Endothelial cell of umbilical vein (primary cell): ENCODE data around the gene DOCK7. TPM values are rescaled to one million over a fixed set of nuclear protein-coding genes. Genes with fewer than 3 reads are reported as not detected.
"Not testable (repeated sequence)": the region's sequence is repeated elsewhere in the genome, so short reads cannot be mapped to it uniquely, and the experiment has no call there.

Experiments
- BruUV-seq: library from RNA; stranded (reverse); fragments of 400-500 nt; replicated peaks from 2 replicates; lab custom pipeline; 2021; lab: Mats Ljungman, UMichigan
- CTCF ChIA-PET: fragments of 300-600, 350-600 bp; sonication (Branson Sonifier 250); formaldehyde crosslinking; loops from one replicate; lab custom pipeline; 2021; ENCODE audit warnings: antibody characterized with exemption, inconsistent platforms; lab: Charles Lee
- POLR2A ChIA-PET: fragments of 300-600, 350-600 bp; sonication (Branson Sonifier 250); formaldehyde crosslinking; loops from one replicate; lab custom pipeline; 2021; ENCODE audit warnings: antibody characterized with exemption, inconsistent platforms; lab: Charles Lee
- DNase-seq: peaks from one replicate; pipeline ENCODE4 v3.0.0-alpha.2; 2011; ENCODE audit warnings: low read depth, low spot score
- FAIRE-seq: peaks from 2 replicates; lab custom pipeline; 2011; peaks lifted over from hg19 to GRCh38; lab: Jason Lieb, UNC
- H2AFZ ChIP-seq: 2 replicates; pipeline ENCODE4 v1.6.0; 2012; ENCODE audit warnings: low read depth, low read length, control low read depth, inconsistent platforms
- H3K27ac ChIP-seq: 2 replicates; pipeline ENCODE4 v1.5.1; 2011; ENCODE audit warnings: low read depth, mild to moderate bottlenecking, control low read depth, low read length, moderate library complexity; ENCODE audit not compliant: insufficient read depth
- H3K27me3 ChIP-seq, 2 experiments: 2 replicates each; pipeline versions ENCODE4 v1.6.0 to v1.6.1; 2011; ENCODE audit warnings: low read length in 2 of 2, mixed read lengths in 1 of 2; ENCODE audit not compliant: control insufficient read depth in 2 of 2, insufficient read depth in 2 of 2
- H3K36me3 ChIP-seq, 2 experiments: 2 replicates in 1 of 2; 3 replicates in 1 of 2; pipeline ENCODE4 v1.5.1; 2011; ENCODE audit warnings: low read length in 2 of 2, mild to moderate bottlenecking in 1 of 2, moderate library complexity in 1 of 2; ENCODE audit not compliant: control insufficient read depth in 2 of 2, insufficient read depth in 2 of 2; ENCODE audit errors: extremely low read depth in 1 of 2
- H3K4me1 ChIP-seq: 3 replicates; pipeline ENCODE4 v1.5.1; 2011; ENCODE audit warnings: mild to moderate bottlenecking, low read length; ENCODE audit not compliant: control insufficient read depth, insufficient read depth; ENCODE audit errors: extremely low read depth
- H3K4me2 ChIP-seq: 2 replicates; pipeline ENCODE4 v1.6.1; 2011; ENCODE audit warnings: low read length, control low read depth, mixed read lengths; ENCODE audit not compliant: insufficient read depth
- H3K4me3 ChIP-seq, 3 experiments: fragments of 200-600 bp in 1 of 3; sonication (generic), shearing (Covaris generic) in 1 of 3; replicated peaks in 1 of 3; 2 replicates each; pipeline ENCODE4 v1.5.1; 2011 to 2016; ENCODE audit warnings: control low read depth in 3 of 3, low read length in 3 of 3, mild to moderate bottlenecking in 2 of 3, inconsistent platforms in 1 of 3, low read depth in 1 of 3, moderate library complexity in 1 of 3; ENCODE audit not compliant: insufficient read depth in 1 of 3
- H3K79me2 ChIP-seq: 2 replicates; pipeline ENCODE4 v1.6.0; 2012; ENCODE audit warnings: low read length, inconsistent platforms; ENCODE audit not compliant: control insufficient read depth, insufficient read depth
- H3K9ac ChIP-seq: replicated peaks from 2 replicates; pipeline ENCODE3; 2011; ENCODE audit warnings: low read length, control low read depth; ENCODE audit not compliant: insufficient read depth; ENCODE audit errors: extremely low read depth
- H3K9me1 ChIP-seq: replicated peaks from 3 replicates; pipeline ENCODE4 v1.6.0; 2011; ENCODE audit warnings: mild to moderate bottlenecking, low read length; ENCODE audit not compliant: control insufficient read depth, insufficient read depth; ENCODE audit errors: extremely low read depth
- H3K9me3 ChIP-seq: replicated peaks from 2 replicates; pipeline ENCODE4 v1.5.1; 2012; ENCODE audit warnings: low read length, inconsistent platforms; ENCODE audit not compliant: control insufficient read depth, insufficient read depth
- H4K20me1 ChIP-seq: replicated peaks from 2 replicates; pipeline ENCODE3; 2011; ENCODE audit warnings: mild to moderate bottlenecking, low read length; ENCODE audit not compliant: control insufficient read depth, insufficient read depth; ENCODE audit errors: extremely low read depth
- EZH2 ChIP-seq: IDR thresholded peaks from 2 replicates; pipeline ENCODE4 v1.6.1; 2012; ENCODE audit warnings: borderline replicate concordance, low read depth, mild to moderate bottlenecking, moderate library complexity, low read length, inconsistent platforms; ENCODE audit not compliant: severe bottlenecking
- FOS ChIP-seq: IDR thresholded peaks from 2 replicates; pipeline ENCODE4 v1.6.1; 2011; ENCODE audit warnings: mild to moderate bottlenecking, low read length, moderate library complexity, borderline replicate concordance; ENCODE audit not compliant: insufficient read depth
- GATA2 ChIP-seq: IDR thresholded peaks from 2 replicates; pipeline ENCODE4 v1.7.0; 2011; ENCODE audit warnings: low read depth, mild to moderate bottlenecking, moderate library complexity, mixed read lengths, low read length; ENCODE audit not compliant: insufficient read length, insufficient read depth
- JUN ChIP-seq: IDR thresholded peaks from 2 replicates; pipeline ENCODE4 v1.6.1; 2011; ENCODE audit warnings: borderline replicate concordance, low read depth; ENCODE audit not compliant: insufficient read length, insufficient read depth
- MYC ChIP-seq: IDR thresholded peaks from one replicate; pipeline ENCODE4 v1.6.1; 2011; ENCODE audit warnings: mild to moderate bottlenecking, low read depth, low read length
- POLR2A ChIP-seq: IDR thresholded peaks from 2 replicates; pipeline ENCODE4 v1.6.1; 2012; ENCODE audit warnings: low read depth, mild to moderate bottlenecking, control low read depth, low read length
- POLR2AphosphoS5 ChIP-seq: IDR thresholded peaks from 2 replicates; pipeline ENCODE4 v1.6.1; 2012; ENCODE audit warnings: low read depth, mild to moderate bottlenecking, control low read depth, low read length, moderate library complexity; ENCODE audit not compliant: insufficient read depth
- dilution Hi-C: fragments of 300-500 bp; cut with MboI; formaldehyde crosslinking; loops from one replicate; pipeline ENCODE4 v1.15.0; 2019; ENCODE audit warnings: low sequenced_read_pairs; ENCODE audit not compliant: extremely low pct_ligation_motif_present
- intact Hi-C: fragments of 100-400 bp; cut with micrococcal nuclease; formaldehyde crosslinking; loops from one replicate; pipeline ENCODE4 v1.10.0; 2022
- polyA plus RNA-seq, 4 experiments: library from polyadenylated mRNA; depleted of rRNA in 3 of 4; stranded (reverse) in 3 of 4; unstranded in 1 of 4; fragments of >200 nt; gene quantifications; 2 replicates each; pipeline versions ENCODE4 v1.2.1 to v1.2.3, GENCODE V29; 2011 to 2012; ENCODE audit warnings: missing spikeins in 1 of 4
- total RNA-seq: library from RNA; stranded (reverse); gene quantifications from 2 replicates; pipeline ENCODE4 v1.2.3, GENCODE V29; 2021
- TF ChIP-seq, protein P1 (sequence below): IDR thresholded peaks from 2 replicates; pipeline ENCODE4 v1.6.1; 2011; ENCODE audit not compliant: insufficient read depth, insufficient read length
- TF ChIP-seq, protein P2 (sequence below), 2 donors: IDR thresholded peaks; 1 replicate in 1 of 2; 2 replicates in 1 of 2; pipeline ENCODE4 v1.5.1; 2011; ENCODE audit warnings: low read length in 2 of 2, mild to moderate bottlenecking in 2 of 2, moderate library complexity in 2 of 2, control low read depth in 1 of 2, inconsistent platforms in 1 of 2, low read depth in 1 of 2; ENCODE audit not compliant: insufficient read depth in 1 of 2; ENCODE audit errors: extremely low read depth in 1 of 2

Gene DOCK7
- total and polyA plus RNA-seq, 2 donors (not counting 3 experiments of a cell fraction or from before 2014, with no cell fraction given): 9.4 to 31.9 TPM

DNA sequence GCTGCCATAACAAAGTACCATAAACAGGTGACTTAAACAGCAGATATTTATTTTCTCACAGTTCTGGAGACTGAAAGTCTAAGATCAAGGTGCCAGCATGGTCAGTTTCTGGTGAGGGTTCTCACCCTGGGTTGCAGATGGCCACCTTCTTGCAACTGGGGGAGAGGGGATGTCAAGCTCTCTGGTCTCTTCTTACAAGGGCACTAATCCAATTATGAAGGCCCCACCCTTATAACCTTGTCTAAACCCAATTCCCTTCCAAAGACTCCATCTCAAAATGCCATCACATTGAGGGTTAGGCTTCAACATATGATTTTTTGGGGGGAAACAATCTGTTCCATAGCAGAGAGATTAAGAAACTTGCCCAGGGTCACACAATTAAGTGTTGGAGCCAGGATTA lies 115.7 kb downstream of the DOCK7 start:
- BruUV-seq: no TSS peak
- CTCF ChIA-PET: no interaction called here
- Histone ChIP-seq H3K27ac (no peak overlapping the region), H4K20me1 (no peaks in the 10 kb centered on the region), H3K9me1 (no peaks in the 10 kb centered on the region), H2AFZ (no peak overlapping the region), H3K9me3 (no peaks in the 10 kb centered on the region), H3K4me2 (no peak overlapping the region), H3K27me3 (no peaks in the 10 kb centered on the region), H3K9ac (no peak overlapping the region), H3K36me3 (no peaks in the 10 kb centered on the region), H3K4me3 (no peak overlapping the region), H3K79me2 (no peaks in the 10 kb centered on the region), H3K4me1 (no peaks in the 10 kb centered on the region)
- DNase-seq (no peak), FAIRE-seq (no peak)
- intact Hi-C loops (no loop called here), dilution Hi-C loops (no loop called here)
- POLR2A ChIA-PET: no interaction called here
- TF ChIP-seq, protein P1, sequence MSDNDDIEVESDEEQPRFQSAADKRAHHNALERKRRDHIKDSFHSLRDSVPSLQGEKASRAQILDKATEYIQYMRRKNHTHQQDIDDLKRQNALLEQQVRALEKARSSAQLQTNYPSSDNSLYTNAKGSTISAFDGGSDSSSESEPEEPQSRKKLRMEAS: no peak
- TF ChIP-seq POLR2A: no peak
- TF ChIP-seq GATA2: no peak
- TF ChIP-seq, protein P2, sequence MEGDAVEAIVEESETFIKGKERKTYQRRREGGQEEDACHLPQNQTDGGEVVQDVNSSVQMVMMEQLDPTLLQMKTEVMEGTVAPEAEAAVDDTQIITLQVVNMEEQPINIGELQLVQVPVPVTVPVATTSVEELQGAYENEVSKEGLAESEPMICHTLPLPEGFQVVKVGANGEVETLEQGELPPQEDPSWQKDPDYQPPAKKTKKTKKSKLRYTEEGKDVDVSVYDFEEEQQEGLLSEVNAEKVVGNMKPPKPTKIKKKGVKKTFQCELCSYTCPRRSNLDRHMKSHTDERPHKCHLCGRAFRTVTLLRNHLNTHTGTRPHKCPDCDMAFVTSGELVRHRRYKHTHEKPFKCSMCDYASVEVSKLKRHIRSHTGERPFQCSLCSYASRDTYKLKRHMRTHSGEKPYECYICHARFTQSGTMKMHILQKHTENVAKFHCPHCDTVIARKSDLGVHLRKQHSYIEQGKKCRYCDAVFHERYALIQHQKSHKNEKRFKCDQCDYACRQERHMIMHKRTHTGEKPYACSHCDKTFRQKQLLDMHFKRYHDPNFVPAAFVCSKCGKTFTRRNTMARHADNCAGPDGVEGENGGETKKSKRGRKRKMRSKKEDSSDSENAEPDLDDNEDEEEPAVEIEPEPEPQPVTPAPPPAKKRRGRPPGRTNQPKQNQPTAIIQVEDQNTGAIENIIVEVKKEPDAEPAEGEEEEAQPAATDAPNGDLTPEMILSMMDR (IDR thresholded peaks at IDR 0.05; ENCODE audit: extremely low read depth in 1 of 2, insufficient read depth in 1 of 2, low read depth in 1 of 2, low read length in 2 of 2): no peak
- no peak for TF ChIP-seq MYC
- no peak for TF ChIP-seq EZH2
- no peak for TF ChIP-seq JUN
- TF ChIP-seq POLR2AphosphoS5: no peak
- no peak for TF ChIP-seq FOS

- intact Hi-C loops, H3K27ac ChIP-seq, H3K9me1 ChIP-seq, POLR2A ChIA-PET, H3K79me2 ChIP-seq, H3K4me1 ChIP-seq, H3K9me3 ChIP-seq, H3K4me3 ChIP-seq, H3K4me2 ChIP-seq, dilution Hi-C loops, H3K9ac ChIP-seq, H3K27me3 ChIP-seq, FAIRE-seq, DNase-seq, BruUV-seq, H4K20me1 ChIP-seq, H3K36me3 ChIP-seq, H2AFZ ChIP-seq: not testable (repeated sequence)
- CTCF ChIA-PET: interaction anchor here (1.3 kb wide), 1 partner anchor 11 kb away, joined by 3 read pairs; no protein-coding TSS in a partner anchor
Observed at GRCh38 chr1:62571517-62571916, 116.7 kb downstream of the DOCK7 start.

GRCh38 chr1:62567926-62568325 lies 120.3 kb downstream of the DOCK7 start:
- H3K36me3 ChIP-seq, POLR2A ChIA-PET, DNase-seq, H3K27ac ChIP-seq, H3K79me2 ChIP-seq, BruUV-seq, CTCF ChIA-PET, H3K9me3 ChIP-seq, H3K9ac ChIP-seq, H3K4me3 ChIP-seq, dilution Hi-C loops, H3K27me3 ChIP-seq, H3K4me1 ChIP-seq, FAIRE-seq, intact Hi-C loops, H4K20me1 ChIP-seq, H3K9me1 ChIP-seq, H2AFZ ChIP-seq, H3K4me2 ChIP-seq: not testable (repeated sequence)
